K562 (cell line): ENCODE results near the gene GALNS. TPM values are rescaled to one million over a fixed set of nuclear protein-coding genes. Genes with fewer than 3 reads are reported as not detected.

Experiments used
- CUX1 ChIP-seq: fragments of 200-800 bp; sonication (Bioruptor generic); IDR thresholded peaks from 2 replicates; pipeline ENCODE4 v1.6.1; 2016; ENCODE audit warnings: missing genetic modification characterization, missing compliant biosample characterization
- ELF4 ChIP-seq: fragments of 450-650 bp; formaldehyde crosslinking; IDR thresholded peaks from 2 replicates; pipeline ENCODE4 v1.4.0; 2022; ENCODE audit warnings: missing genetic modification characterization
- EP300 ChIP-seq: IDR thresholded peaks from 2 replicates; pipeline ENCODE4 v1.6.1; 2012; ENCODE audit warnings: low read length, improper control_type of control experiment
- GTF2E2 ChIP-seq: fragments of 200-800 bp; sonication (Bioruptor generic); IDR thresholded peaks from 2 replicates; pipeline ENCODE4 v1.6.1; 2016; ENCODE audit warnings: missing genetic modification characterization, missing compliant biosample characterization
- ID3 ChIP-seq, 2 experiments: fragments of 250-450 bp in 1 of 2; fragments of 450-650 bp in 1 of 2; sonication (Bioruptor Pico) in 1 of 2; IDR thresholded peaks; 2 replicates each; pipeline versions ENCODE4 v1.6.1 to v1.8.0; 2016 to 2021; ENCODE audit warnings: mild to moderate bottlenecking in 2 of 2, moderate library complexity in 2 of 2, missing compliant biosample characterization in 1 of 2, missing genetic modification characterization in 1 of 2
- MAX ChIP-seq: sonication (generic); formaldehyde crosslinking; IDR thresholded peaks from 2 replicates; pipeline ENCODE4 v1.9.0; 2022; ENCODE audit warnings: mild to moderate bottlenecking, missing genetic modification reagents
- NR2F6 ChIP-seq: fragments of 450-650 bp; formaldehyde crosslinking; IDR thresholded peaks from 2 replicates; pipeline ENCODE4 v1.4.0; 2020; ENCODE audit warnings: mild to moderate bottlenecking
- TFAP4 ChIP-seq: sonication (generic); formaldehyde crosslinking; IDR thresholded peaks from 2 replicates; pipeline ENCODE4 v1.8.0; 2022; ENCODE audit warnings: missing genetic modification reagents, mild to moderate bottlenecking, moderate library complexity, borderline replicate concordance
- THAP12 ChIP-seq: fragments of 250-450 bp; sonication (Bioruptor Pico); IDR thresholded peaks from 2 replicates; pipeline ENCODE4 v1.9.0; 2021; ENCODE audit warnings: mild to moderate bottlenecking, inconsistent platforms
- TRIM24 ChIP-seq, 2 experiments: fragments of 450-650 bp; IDR thresholded peaks; 2 replicates each; pipeline ENCODE4 v1.6.1; 2016
- TSC22D4 ChIP-seq: fragments of 450-650 bp; IDR thresholded peaks from 2 replicates; pipeline ENCODE4 v1.6.1; 2016; ENCODE audit warnings: missing genetic modification characterization, missing biosample characterization, control low read depth
- ZBTB9 ChIP-seq: fragments of 450-650 bp; formaldehyde crosslinking; IDR thresholded peaks from 2 replicates; pipeline ENCODE4 v1.4.0; 2020; ENCODE audit warnings: mild to moderate bottlenecking, moderate library complexity
- ZNF124 ChIP-seq: sonication (generic); formaldehyde crosslinking; IDR thresholded peaks from 2 replicates; pipeline ENCODE4 v1.8.1; 2022; ENCODE audit warnings: missing genetic modification reagents
- ZNF140 ChIP-seq: fragments of 250-450 bp; sonication (Bioruptor Pico); IDR thresholded peaks from 2 replicates; pipeline ENCODE4 v1.8.0; 2021; ENCODE audit warnings: moderate library complexity, mild to moderate bottlenecking, inconsistent platforms
- ZNF589 ChIP-seq: fragments of 200-800 bp; sonication (Bioruptor generic); IDR thresholded peaks from 2 replicates; pipeline ENCODE4 v1.6.1; 2016; ENCODE audit warnings: low read depth, missing genetic modification characterization, missing compliant biosample characterization
- polyA plus RNA-seq, 8 experiments: library from polyadenylated mRNA; depleted of rRNA in 4 of 8; stranded (reverse) in 5 of 8; unstranded in 3 of 8; fragments of >200 nt; fragmentation: Nextera tagmentation in 2 of 8; fragmentation: Illumina TruSeq in 1 of 8; extraction: Ambion mirVana in 2 of 8; extraction: Trizol in 1 of 8; gene quantifications; 2 replicates each; pipeline versions ENCODE4 v1.2.1 to v1.2.3, GENCODE V29; 2011 to 2014; ENCODE audit warnings: inconsistent platforms in 1 of 8, missing spikeins in 1 of 8
- total RNA-seq, 7 experiments: library from RNA; depleted of rRNA in 6 of 7; stranded (reverse); fragments of >200 nt in 6 of 7; fragmentation: Illumina TruSeq in 2 of 7; extraction: Trizol in 2 of 7; gene quantifications; 2 replicates each; pipeline versions ENCODE4 v1.2.1 to v1.2.3, GENCODE V29; 2011 to 2021; ENCODE audit warnings: low replicate concordance in 1 of 7

GALNS gene
- total and polyA plus RNA-seq, 9 of the 15 experiments (the other 6 are each of a cell fraction or from before 2014, with no cell fraction given) = 0.38 to 13.2 (median 4.3) TPM

GRCh38 chr16:88770461-88771293, 86.1 kb downstream of the GALNS start (continued):
- TF ChIP-seq ZNF140 = no peak
- TF ChIP-seq EP300 = peak; percentile 86
- TF ChIP-seq ZNF124 (CRISPR knock-in tag) = no peak
- peak; percentile 70; the same call in 1 of the 2 replicates for TF ChIP-seq ZBTB9 (CRISPR knock-in tag)
- TF ChIP-seq THAP12 (CRISPR knock-in tag) = peak; percentile 15; the same call in 1 of the 2 replicates
- 0 out of 2 replicates have a peak, but pooled peaks have one; percentile 47 for TF ChIP-seq ELF4
- peak in 1 of 2 experiments; percentile 71; a peak in 2 of 4 replicates for TF ChIP-seq TRIM24 (IDR thresholded peaks at IDR 0.05)
- no peak for TF ChIP-seq ID3 (CRISPR knock-in tag; IDR thresholded peaks at IDR 0.05)
- TF ChIP-seq ID3 (tag; IDR thresholded peaks at IDR 0.05) = no peak; the same call in 1 of the 2 replicates
- TF ChIP-seq CUX1 (CRISPR knock-in tag) = no peak
- peak; percentile 28; the same call in 1 of the 2 replicates for TF ChIP-seq GTF2E2 (tag)
- peak; percentile 90 for TF ChIP-seq ZNF589
- no peak for TF ChIP-seq TSC22D4
- peak; percentile 83 for TF ChIP-seq MAX (CRISPR knock-in tag)
- no peak for TF ChIP-seq NR2F6 (CRISPR knock-in tag)
- peak; percentile 88 for TF ChIP-seq TFAP4
